ENCODE data around the gene BICD1.

DNA sequence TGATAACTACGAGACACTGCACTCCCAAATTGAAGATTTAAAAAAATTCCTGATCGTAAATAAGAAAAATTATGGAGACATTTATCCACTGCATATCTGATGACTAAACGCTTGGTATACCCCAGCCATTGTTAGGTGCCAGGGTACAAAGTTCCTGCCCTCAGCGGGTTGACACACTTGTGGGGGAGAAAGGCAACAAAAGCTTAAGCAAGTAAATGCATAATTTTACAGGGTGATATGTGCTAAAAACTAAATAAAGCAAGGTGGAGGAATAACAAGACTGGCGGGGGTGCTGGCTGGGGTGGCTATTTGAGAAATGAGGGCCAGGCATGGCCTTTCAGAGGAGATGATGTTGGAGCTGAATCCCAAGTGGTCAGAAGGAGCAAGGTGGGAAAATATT, 25.0 kb downstream of the BICD1 start:
- TF ChIP-seq POLR2A (IDR thresholded peaks at IDR 0.05; ENCODE audit: low read length): no peak
- no peak for TF ChIP-seq GATA1 (IDR thresholded peaks at IDR 0.05; ENCODE audit: low read depth, low read length)

Data from erythroblast (primary cell).